ENCODE measurements around the gene GPR155. TPM values are rescaled to one million over a fixed set of nuclear protein-coding genes. Genes with fewer than 3 reads are reported as not detected.

GPR155 gene
- total and polyA plus RNA-seq, 2 donors from 2014 or later = 7.6 to 8.1 TPM

DNA sequence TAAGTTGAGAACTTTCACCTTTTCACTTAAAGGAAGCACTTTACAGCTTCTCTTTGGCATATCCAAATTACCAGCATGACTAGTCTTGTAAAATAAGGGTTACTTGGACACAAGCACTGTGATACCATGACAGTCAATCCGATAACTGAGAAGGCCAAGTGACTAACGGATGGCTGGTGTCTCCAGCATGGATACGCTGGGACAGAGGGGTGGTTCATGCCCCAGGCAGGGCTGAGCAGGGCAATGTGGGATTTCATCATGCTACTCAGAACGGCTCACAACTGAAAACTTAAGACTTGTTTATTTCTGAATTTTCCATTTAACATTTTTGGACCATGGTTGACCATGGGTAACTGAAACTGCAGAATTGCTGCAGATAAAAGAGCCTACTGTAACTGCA lies 43.1 kb upstream of the GPR155 start:
- H3K4me3 ChIP-seq (ENCODE audit: low read length in 3 of 3) = no peak overlapping the region
- intact Hi-C loops (cut with DNase I) = no loop called here
- FAIRE-seq (no peak), DNase-seq (no peak)
- H3K36me3 ChIP-seq (ENCODE audit: control insufficient read depth in 2 of 3, insufficient read depth in 3 of 3, low read length in 3 of 3) = no peaks in the 10 kb centered on the region
- H3K4me1 ChIP-seq (ENCODE audit: control insufficient read depth in 2 of 3, insufficient read depth in 2 of 3, low read depth in 1 of 3, low read length in 3 of 3) = no peaks in the 10 kb centered on the region
- TF ChIP-seq, protein P1, sequence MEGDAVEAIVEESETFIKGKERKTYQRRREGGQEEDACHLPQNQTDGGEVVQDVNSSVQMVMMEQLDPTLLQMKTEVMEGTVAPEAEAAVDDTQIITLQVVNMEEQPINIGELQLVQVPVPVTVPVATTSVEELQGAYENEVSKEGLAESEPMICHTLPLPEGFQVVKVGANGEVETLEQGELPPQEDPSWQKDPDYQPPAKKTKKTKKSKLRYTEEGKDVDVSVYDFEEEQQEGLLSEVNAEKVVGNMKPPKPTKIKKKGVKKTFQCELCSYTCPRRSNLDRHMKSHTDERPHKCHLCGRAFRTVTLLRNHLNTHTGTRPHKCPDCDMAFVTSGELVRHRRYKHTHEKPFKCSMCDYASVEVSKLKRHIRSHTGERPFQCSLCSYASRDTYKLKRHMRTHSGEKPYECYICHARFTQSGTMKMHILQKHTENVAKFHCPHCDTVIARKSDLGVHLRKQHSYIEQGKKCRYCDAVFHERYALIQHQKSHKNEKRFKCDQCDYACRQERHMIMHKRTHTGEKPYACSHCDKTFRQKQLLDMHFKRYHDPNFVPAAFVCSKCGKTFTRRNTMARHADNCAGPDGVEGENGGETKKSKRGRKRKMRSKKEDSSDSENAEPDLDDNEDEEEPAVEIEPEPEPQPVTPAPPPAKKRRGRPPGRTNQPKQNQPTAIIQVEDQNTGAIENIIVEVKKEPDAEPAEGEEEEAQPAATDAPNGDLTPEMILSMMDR (IDR thresholded peaks at IDR 0.05; ENCODE audit: borderline replicate concordance, extremely low read depth, insufficient read depth) = no peak
- no peaks in the 10 kb centered on the region for H3K27me3 ChIP-seq (ENCODE audit: control insufficient read depth, insufficient read depth, low read length)
- H3K9me3 ChIP-seq (ENCODE audit: control insufficient read depth in 2 of 3, insufficient read depth in 1 of 3, low read length in 3 of 3) = no peaks in the 10 kb centered on the region
- H3K9ac ChIP-seq (ENCODE audit: low read length in 3 of 3) = no peak overlapping the region
- H3K27ac ChIP-seq (ENCODE audit: low read depth in 2 of 2, low read length in 2 of 2) = no peak overlapping the region

DNA sequence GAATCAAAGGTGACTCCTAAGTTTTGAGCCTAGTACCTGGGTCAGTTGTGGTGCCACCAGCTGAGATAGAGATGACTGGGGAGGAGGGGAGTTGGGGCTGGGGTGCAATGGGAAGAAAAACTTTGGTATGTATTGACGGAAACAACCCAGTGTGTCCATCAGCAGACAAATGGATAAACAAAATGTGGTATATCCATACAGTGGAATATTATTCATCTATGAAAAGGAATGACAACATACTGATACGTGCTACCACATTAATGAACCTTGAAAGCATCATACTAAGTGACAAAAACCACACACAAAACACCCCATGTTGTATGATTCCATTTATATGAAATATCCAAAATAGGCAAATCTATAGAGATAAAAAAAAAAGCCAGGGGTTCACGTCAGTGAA lies 41.1 kb upstream of the GPR155 start:
- Histone ChIP-seq H3K9ac (ENCODE audit: low read length in 3 of 3) (no peak overlapping the region), H3K9me3 (ENCODE audit: control insufficient read depth in 2 of 3, insufficient read depth in 1 of 3, low read length in 3 of 3) (no peaks in the 10 kb centered on the region), H3K27me3 (ENCODE audit: control insufficient read depth, insufficient read depth, low read length) (no peaks in the 10 kb centered on the region), H3K4me1 (ENCODE audit: control insufficient read depth in 2 of 3, insufficient read depth in 2 of 3, low read depth in 1 of 3, low read length in 3 of 3) (no peaks in the 10 kb centered on the region), H3K27ac (ENCODE audit: low read depth in 2 of 2, low read length in 2 of 2) (no peak overlapping the region), H3K36me3 (ENCODE audit: control insufficient read depth in 2 of 3, insufficient read depth in 3 of 3, low read length in 3 of 3) (no peaks in the 10 kb centered on the region), H3K4me3 (ENCODE audit: low read length in 3 of 3) (no peak overlapping the region)
- DNase-seq (no peak), FAIRE-seq (no peak)
- TF ChIP-seq, protein P1 (IDR thresholded peaks at IDR 0.05; ENCODE audit: borderline replicate concordance, extremely low read depth, insufficient read depth) = no peak
- intact Hi-C loops (cut with DNase I) = no loop called here

DNA sequence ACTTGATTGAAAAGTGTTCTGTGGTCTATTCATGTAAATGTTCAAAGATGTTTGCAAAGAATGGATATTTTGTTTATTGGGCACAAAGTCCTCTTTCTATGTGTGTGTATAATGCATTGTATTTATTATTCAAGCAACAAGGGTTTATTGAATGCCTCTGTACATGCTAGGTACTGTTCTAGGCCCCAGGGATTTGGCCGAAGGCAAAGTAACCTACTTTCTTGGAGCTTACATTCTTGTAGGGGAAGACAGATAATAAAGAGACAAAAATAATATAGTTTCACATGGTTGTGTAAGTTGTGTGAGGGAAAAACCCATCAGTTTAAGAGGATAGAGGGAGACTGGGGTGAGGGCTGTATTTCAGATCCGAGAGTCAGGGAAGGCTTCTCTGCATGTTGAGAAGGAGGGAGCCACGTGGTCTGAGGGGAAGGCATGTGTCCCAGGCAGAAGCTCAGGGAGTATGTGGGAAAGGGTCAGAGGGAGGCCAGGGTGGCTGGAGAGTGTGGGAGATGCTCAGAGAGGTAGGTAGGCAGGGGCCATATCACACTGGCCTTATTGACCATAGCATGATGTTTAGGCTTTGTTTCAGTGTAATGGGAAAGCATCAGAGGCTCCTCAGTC lies 40.4 kb upstream of the GPR155 start:
- H3K9me3 ChIP-seq (ENCODE audit: control insufficient read depth in 2 of 3, insufficient read depth in 1 of 3, low read length in 3 of 3) = no peaks in the 10 kb centered on the region
- no peak overlapping the region for H3K27ac ChIP-seq (ENCODE audit: low read depth in 2 of 2, low read length in 2 of 2)
- no peaks in the 10 kb centered on the region for H3K4me1 ChIP-seq (ENCODE audit: control insufficient read depth in 2 of 3, insufficient read depth in 2 of 3, low read depth in 1 of 3, low read length in 3 of 3)
- TF ChIP-seq, protein P1 (IDR thresholded peaks at IDR 0.05; ENCODE audit: borderline replicate concordance, extremely low read depth, insufficient read depth) = no peak
- no peaks in the 10 kb centered on the region for H3K27me3 ChIP-seq (ENCODE audit: control insufficient read depth, insufficient read depth, low read length)
- H3K9ac ChIP-seq (ENCODE audit: low read length in 3 of 3) = no peak overlapping the region
- DNase-seq (no peak), FAIRE-seq (no peak)
- intact Hi-C loops (cut with DNase I) = no loop called here
- no peaks in the 10 kb centered on the region for H3K36me3 ChIP-seq (ENCODE audit: control insufficient read depth in 2 of 3, insufficient read depth in 3 of 3, low read length in 3 of 3)
- H3K4me3 ChIP-seq (ENCODE audit: low read length in 3 of 3) = no peak overlapping the region

DNA sequence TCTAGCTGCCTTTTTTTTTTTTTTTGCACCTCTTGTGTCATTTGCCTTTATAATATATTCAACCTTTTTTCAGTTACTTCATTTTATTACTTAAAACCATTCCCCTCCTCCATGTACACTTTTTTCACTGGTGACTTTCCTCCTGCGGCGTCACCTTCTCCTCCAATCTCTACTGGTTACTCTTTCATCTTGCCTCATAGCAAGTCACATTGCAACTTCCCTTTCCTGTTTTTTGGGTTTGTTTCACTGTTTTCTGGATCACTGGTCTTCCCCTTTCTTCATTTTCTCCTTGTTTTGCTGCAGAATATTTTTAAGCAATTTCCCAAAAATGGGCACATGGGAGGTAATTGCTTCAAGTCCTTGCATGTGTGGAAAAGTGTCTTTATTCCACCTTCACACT lies 37.7 kb upstream of the GPR155 start:
- DNase-seq (no peak), FAIRE-seq (no peak)
- Histone ChIP-seq H3K4me3 (ENCODE audit: low read length in 3 of 3) (no peak overlapping the region), H3K27ac (ENCODE audit: low read depth in 2 of 2, low read length in 2 of 2) (no peak overlapping the region), H3K9ac (ENCODE audit: low read length in 3 of 3) (no peak overlapping the region), H3K9me3 (ENCODE audit: control insufficient read depth in 2 of 3, insufficient read depth in 1 of 3, low read length in 3 of 3) (no peaks in the 10 kb centered on the region), H3K27me3 (ENCODE audit: control insufficient read depth, insufficient read depth, low read length) (no peaks in the 10 kb centered on the region), H3K4me1 (ENCODE audit: control insufficient read depth in 2 of 3, insufficient read depth in 2 of 3, low read depth in 1 of 3, low read length in 3 of 3) (no peaks in the 10 kb centered on the region), H3K36me3 (ENCODE audit: control insufficient read depth in 2 of 3, insufficient read depth in 3 of 3, low read length in 3 of 3) (no peaks in the 10 kb centered on the region)
- intact Hi-C loops (cut with DNase I) = no loop called here
- TF ChIP-seq, protein P1 (IDR thresholded peaks at IDR 0.05; ENCODE audit: borderline replicate concordance, extremely low read depth, insufficient read depth) = no peak

Data from kidney (tissue), 14 donors.